RWPE1 (cell line): ENCODE data around the gene MTERF1.

Experiments
- CTCF ChIA-PET: fragments of 350-600 bp; sonication (Branson Sonifier 250); formaldehyde crosslinking; extraction: SDS; loops from one replicate; lab custom pipeline; 2021; lab: Yijun Ruan, JAX
- POLR2A ChIA-PET: fragments of 400-600 bp; formaldehyde crosslinking; extraction: SDS; loops from one replicate; lab custom pipeline; 2020; ENCODE audit warnings: antibody characterized with exemption; ENCODE audit not compliant: low non-redundant PET; lab: Yijun Ruan, JAX
- DNase-seq: peaks from one replicate; pipeline ENCODE4 v3.0.0; 2012; ENCODE audit warnings: low spot score
- H3K27ac ChIP-seq: fragments of 450-650 bp; 2 replicates; pipeline ENCODE4 v1.5.1; 2017
- CTCF ChIP-seq: fragments of 450-650 bp; conservative IDR thresholded peaks from 2 replicates; pipeline ENCODE4 v1.5.1; 2017; ENCODE audit warnings: low read depth, mild to moderate bottlenecking

MTERF1 gene

GRCh38 chr7:91847876-91848588 is 32.5 kb downstream of the MTERF1 start:
- no peak for DNase-seq
- H3K27ac ChIP-seq: no peak overlapping the region
- ChIA-PET CTCF (interaction anchor here (0.6 kb wide), 1 partner anchor 16 kb away, joined by 4 read pairs; no protein-coding TSS in a partner anchor), POLR2A (no interaction called here)
- TF ChIP-seq CTCF: no peak

GRCh38 chr7:91847231-91847630 is 33.3 kb downstream of the MTERF1 start:
- H3K27ac ChIP-seq: no peak overlapping the region
- DNase-seq: no peak
- TF ChIP-seq CTCF: no peak
- ChIA-PET POLR2A (no interaction called here), CTCF (interaction anchor here (0.6 kb wide), 2 partner anchors 17 kb away, joined by 4 read pairs; no protein-coding TSS in a partner anchor)

GRCh38 chr7:91846436-91846835 is 34.1 kb downstream of the MTERF1 start:
- no peak overlapping the region for H3K27ac ChIP-seq
- no peak for TF ChIP-seq CTCF
- DNase-seq: no peak
- POLR2A ChIA-PET: no interaction called here
- CTCF ChIA-PET: interaction anchor here (0.6 to 0.7 kb wide), 2 partner anchors 16 to 39 kb away, joined by 3 to 4 read pairs; no protein-coding TSS in a partner anchor

- ChIA-PET CTCF (interaction anchor here (0.6 kb wide), 1 partner anchor 14 kb away, joined by 3 read pairs; no protein-coding TSS in a partner anchor), POLR2A (no interaction called here)
- no peak for DNase-seq
- TF ChIP-seq CTCF: no peak
- H3K27ac ChIP-seq: no peak overlapping the region
Observed at GRCh38 chr7:91843831-91844230, 36.7 kb downstream of the MTERF1 start.

- DNase-seq: no peak
- H3K27ac ChIP-seq: no peak overlapping the region
- no peak for TF ChIP-seq CTCF
- ChIA-PET POLR2A (no interaction called here), CTCF (no interaction called here)
Observed at GRCh38 chr7:91838439-91838838, 42.1 kb downstream of the MTERF1 start.

GRCh38 chr7:91837397-91838070 is 43.0 kb downstream of the MTERF1 start:
- H3K27ac ChIP-seq: no peak overlapping the region
- TF ChIP-seq CTCF: no peak
- ChIA-PET CTCF (no interaction called here), POLR2A (no interaction called here)
- DNase-seq: no peak
